ENCODE measurements around the gene MDK.

GRCh38 chr11:46343520-46343919 is 37.9 kb upstream of the MDK start:
- no peak for TF ChIP-seq RFX5 (IDR thresholded peaks at IDR 0.05; ENCODE audit: low read depth, low read length)
- no peak for TF ChIP-seq POLR2A (IDR thresholded peaks at IDR 0.05; ENCODE audit: low read depth, low read length)
- TF ChIP-seq CTCF (conservative IDR thresholded peaks at IDR 0.05; ENCODE audit: low read depth, low read length): no peak
- no peak for TF ChIP-seq CEBPB (IDR thresholded peaks at IDR 0.05; ENCODE audit: low read depth, low read length)
- no peak for TF ChIP-seq MAFK (IDR thresholded peaks at IDR 0.05; ENCODE audit: low read depth, low read length)
- no peak for TF ChIP-seq CHD1 (IDR thresholded peaks at IDR 0.05; ENCODE audit: low read depth, low read length)
- TF ChIP-seq RAD21 (IDR thresholded peaks at IDR 0.05; ENCODE audit: low read length): no peak
- TF ChIP-seq ELK1 (IDR thresholded peaks at IDR 0.05; ENCODE audit: borderline replicate concordance, low read depth, low read length): no peak
- no peak for TF ChIP-seq MAZ (IDR thresholded peaks at IDR 0.05; ENCODE audit: borderline replicate concordance, low read depth, low read length)
- no peak for TF ChIP-seq SMC3 (IDR thresholded peaks at IDR 0.05; ENCODE audit: low read depth, low read length)
- TF ChIP-seq NFE2L2 (IDR thresholded peaks at IDR 0.05; ENCODE audit: low read depth, low read length): no peak

Data from IMR-90 (cell line).